GM12878 (cell line): ENCODE results near the gene ESR1. TPM values are rescaled to one million over a fixed set of nuclear protein-coding genes. Genes with fewer than 3 reads are reported as not detected.

Experiments
- ASH2L ChIP-seq: fragments of 300-600, 200-600 bp; sonication (generic); IDR thresholded peaks from 2 replicates; pipeline ENCODE4 v1.6.1; 2017; ENCODE audit warnings: low read depth, mild to moderate bottlenecking, borderline replicate concordance
- ATF2 ChIP-seq: IDR thresholded peaks from 2 replicates; pipeline ENCODE4 v1.6.1; 2012; ENCODE audit warnings: low read length, inconsistent platforms
- BCL11A ChIP-seq: IDR thresholded peaks from 2 replicates; pipeline ENCODE4 v1.6.1; 2011; ENCODE audit warnings: low read depth, low read length
- BRCA1 ChIP-seq: IDR thresholded peaks from 2 replicates; pipeline ENCODE4 v1.6.1; 2011; ENCODE audit warnings: low read depth, low read length, improper control_type of control experiment
- E2F8 ChIP-seq: fragments of 450-650 bp; IDR thresholded peaks from 2 replicates; pipeline ENCODE4 v1.6.1; 2018; ENCODE audit warnings: mild to moderate bottlenecking, low read depth, moderate library complexity; ENCODE audit not compliant: partially characterized antibody
- GABPA ChIP-seq: IDR thresholded peaks from 2 replicates; pipeline ENCODE4 v1.6.1; 2014; ENCODE audit warnings: antibody characterized with exemption, low read depth, mild to moderate bottlenecking, inconsistent platforms
- IKZF1 ChIP-seq: fragments of 450-650 bp; conservative IDR thresholded peaks from 2 replicates; pipeline ENCODE4 v1.6.1; 2017; ENCODE audit warnings: antibody characterized with exemption, mild to moderate bottlenecking
- IRF4 ChIP-seq: IDR thresholded peaks from 2 replicates; pipeline ENCODE4 v1.6.1; 2011; ENCODE audit warnings: low read depth, low read length
- NR2C1 ChIP-seq: fragments of 450-650 bp; IDR thresholded peaks from 2 replicates; pipeline ENCODE4 v1.6.1; 2017; ENCODE audit warnings: antibody characterized with exemption, mild to moderate bottlenecking, moderate library complexity
- POLR2AphosphoS2 ChIP-seq: IDR thresholded peaks from 2 replicates; pipeline ENCODE4 v1.6.1; 2011; ENCODE audit warnings: low read depth, mild to moderate bottlenecking, low read length, improper control_type of control experiment, moderate library complexity
- RAD21 ChIP-seq: IDR thresholded peaks from 2 replicates; pipeline ENCODE4 v1.6.1; 2011; ENCODE audit warnings: mild to moderate bottlenecking, low read depth, low read length, moderate library complexity; ENCODE audit not compliant: insufficient read depth
- RELA ChIP-seq: fragments of 450-650 bp; IDR thresholded peaks from 2 replicates; pipeline ENCODE4 v1.8.0; 2014; ENCODE audit warnings: borderline replicate concordance; ENCODE audit not compliant: partially characterized antibody
- SMAD5 ChIP-seq: IDR thresholded peaks from 2 replicates; pipeline ENCODE4 v1.6.1; 2016; ENCODE audit warnings: antibody characterized with exemption, low read depth
- SMC3 ChIP-seq: IDR thresholded peaks from 2 replicates; pipeline ENCODE4 v1.6.1; 2011; ENCODE audit warnings: low read length, improper control_type of control experiment, borderline replicate concordance
- SRF ChIP-seq, 2 experiments: IDR thresholded peaks; 2 replicates each; pipeline ENCODE4 v1.6.1; 2011; ENCODE audit warnings: low read depth in 2 of 2, low read length in 2 of 2, mild to moderate bottlenecking in 1 of 2, moderate library complexity in 1 of 2
- SUZ12 ChIP-seq: fragments of 200-600 bp; sonication (generic); IDR thresholded peaks from one replicate; pipeline ENCODE4 v1.6.1; 2018; ENCODE audit warnings: antibody characterized with exemption, mild to moderate bottlenecking; ENCODE audit not compliant: unreplicated experiment
- TARDBP ChIP-seq: IDR thresholded peaks from 2 replicates; pipeline ENCODE4 v1.6.1; 2016; ENCODE audit warnings: borderline replicate concordance
- YY1 ChIP-seq: IDR thresholded peaks from 2 replicates; pipeline ENCODE4 v1.6.1; 2011; ENCODE audit warnings: low read depth, mild to moderate bottlenecking, low read length
- ZSCAN29 ChIP-seq: fragments of 450-650 bp; IDR thresholded peaks from 2 replicates; pipeline ENCODE4 v1.6.1; 2017; ENCODE audit warnings: mild to moderate bottlenecking, moderate library complexity
- polyA plus RNA-seq, 11 experiments: library from polyadenylated mRNA; depleted of rRNA in 4 of 11; unstranded in 6 of 11; stranded (reverse) in 5 of 11; fragments of >200 nt; fragmentation: Nextera tagmentation in 4 of 11; fragmentation: Illumina TruSeq in 1 of 11; extraction: Ambion mirVana in 4 of 11; extraction: Trizol in 1 of 11; gene quantifications; 1 replicate in 1 of 11; 2 replicates in 10 of 11; pipeline versions ENCODE4 v1.2.1 to v1.2.3, GENCODE V29; 2011 to 2016; ENCODE audit warnings: inconsistent platforms in 2 of 11, missing spikeins in 2 of 11, low read depth in 1 of 11
- total RNA-seq, 4 experiments: library from RNA; depleted of rRNA in 3 of 4; stranded (reverse); fragments of >200 nt in 3 of 4; fragmentation: Illumina TruSeq in 1 of 4; extraction: Trizol in 1 of 4; gene quantifications; 2 replicates each; pipeline versions ENCODE4 v1.2.1 to v1.2.3, GENCODE V29; 2013 to 2021
- TF ChIP-seq, protein P1 (sequence below): IDR thresholded peaks from 2 replicates; pipeline ENCODE4 v1.6.1; 2012; ENCODE audit warnings: low read depth, low read length, improper control_type of control experiment
- TF ChIP-seq, protein P2 (sequence below): IDR thresholded peaks from 2 replicates; pipeline ENCODE4 v1.6.1; 2011; ENCODE audit warnings: borderline replicate concordance, low read depth, mild to moderate bottlenecking, moderate library complexity, mixed read lengths, low read length; ENCODE audit not compliant: insufficient read depth; ENCODE audit errors: extremely low read length
- TF ChIP-seq, protein P3 (sequence below), 3 experiments: IDR thresholded peaks in 2 of 3; conservative IDR thresholded peaks in 1 of 3; 2 replicates each; pipeline ENCODE4 v1.5.1; 2011; ENCODE audit warnings: low read depth in 3 of 3, low read length in 3 of 3, mild to moderate bottlenecking in 3 of 3, control low read depth in 2 of 3, moderate library complexity in 2 of 3, inconsistent platforms in 1 of 3, mixed read lengths in 1 of 3; ENCODE audit not compliant: control insufficient read depth in 2 of 3, insufficient read depth in 1 of 3; ENCODE audit errors: extremely low read depth in 1 of 3

Gene ESR1
- total and polyA plus RNA-seq, 10 of the 15 experiments (the other 5 are each of a cell fraction or from before 2014, with no cell fraction given), result 0.03 to 0.51 (median 0.21) TPM; not detected in 4

GRCh38 chr6:152170702-152171667, 363.5 kb downstream of the ESR1 start (continued):
- peak; percentile 12 for TF ChIP-seq RELA
- TF ChIP-seq SMAD5, result no peak
- TF ChIP-seq ASH2L, result no peak
- no peak for TF ChIP-seq RAD21
- no peak for TF ChIP-seq SRF (IDR thresholded peaks at IDR 0.05; ENCODE audit: low read depth in 2 of 2, low read length in 2 of 2)
- TF ChIP-seq BCL11A, result peak; percentile 95
- TF ChIP-seq, protein P1, sequence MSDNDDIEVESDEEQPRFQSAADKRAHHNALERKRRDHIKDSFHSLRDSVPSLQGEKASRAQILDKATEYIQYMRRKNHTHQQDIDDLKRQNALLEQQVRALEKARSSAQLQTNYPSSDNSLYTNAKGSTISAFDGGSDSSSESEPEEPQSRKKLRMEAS, result no peak
- peak; percentile 68 for TF ChIP-seq IKZF1
- no peak for TF ChIP-seq SUZ12
- no peak for TF ChIP-seq BRCA1
- TF ChIP-seq, protein P2, sequence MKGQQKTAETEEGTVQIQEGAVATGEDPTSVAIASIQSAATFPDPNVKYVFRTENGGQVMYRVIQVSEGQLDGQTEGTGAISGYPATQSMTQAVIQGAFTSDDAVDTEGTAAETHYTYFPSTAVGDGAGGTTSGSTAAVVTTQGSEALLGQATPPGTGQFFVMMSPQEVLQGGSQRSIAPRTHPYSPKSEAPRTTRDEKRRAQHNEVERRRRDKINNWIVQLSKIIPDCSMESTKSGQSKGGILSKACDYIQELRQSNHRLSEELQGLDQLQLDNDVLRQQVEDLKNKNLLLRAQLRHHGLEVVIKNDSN, result no peak
- TF ChIP-seq TARDBP, result no peak
- no peak for TF ChIP-seq SMC3
- TF ChIP-seq, protein P3, sequence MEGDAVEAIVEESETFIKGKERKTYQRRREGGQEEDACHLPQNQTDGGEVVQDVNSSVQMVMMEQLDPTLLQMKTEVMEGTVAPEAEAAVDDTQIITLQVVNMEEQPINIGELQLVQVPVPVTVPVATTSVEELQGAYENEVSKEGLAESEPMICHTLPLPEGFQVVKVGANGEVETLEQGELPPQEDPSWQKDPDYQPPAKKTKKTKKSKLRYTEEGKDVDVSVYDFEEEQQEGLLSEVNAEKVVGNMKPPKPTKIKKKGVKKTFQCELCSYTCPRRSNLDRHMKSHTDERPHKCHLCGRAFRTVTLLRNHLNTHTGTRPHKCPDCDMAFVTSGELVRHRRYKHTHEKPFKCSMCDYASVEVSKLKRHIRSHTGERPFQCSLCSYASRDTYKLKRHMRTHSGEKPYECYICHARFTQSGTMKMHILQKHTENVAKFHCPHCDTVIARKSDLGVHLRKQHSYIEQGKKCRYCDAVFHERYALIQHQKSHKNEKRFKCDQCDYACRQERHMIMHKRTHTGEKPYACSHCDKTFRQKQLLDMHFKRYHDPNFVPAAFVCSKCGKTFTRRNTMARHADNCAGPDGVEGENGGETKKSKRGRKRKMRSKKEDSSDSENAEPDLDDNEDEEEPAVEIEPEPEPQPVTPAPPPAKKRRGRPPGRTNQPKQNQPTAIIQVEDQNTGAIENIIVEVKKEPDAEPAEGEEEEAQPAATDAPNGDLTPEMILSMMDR (IDR thresholded peaks at IDR 0.05 in 2 of 3, conservative IDR thresholded peaks at IDR 0.05 in 1 of 3; ENCODE audit: control insufficient read depth in 2 of 3, extremely low read depth in 1 of 3, insufficient read depth in 1 of 3, low read depth in 3 of 3, low read length in 3 of 3), result no peak
- no peak for TF ChIP-seq POLR2AphosphoS2
- TF ChIP-seq YY1, result peak; percentile 8; the same call in 1 of the 2 replicates
- no peak for TF ChIP-seq NR2C1
- TF ChIP-seq ZSCAN29, result no peak
- TF ChIP-seq IRF4, result peak; percentile 98
- peak; percentile 80 for TF ChIP-seq ATF2
- no peak for TF ChIP-seq E2F8
- peak; percentile 33; the same call in 1 of the 2 replicates for TF ChIP-seq GABPA
